Measurements from ENCODE around the gene MYO9B. TPM values are rescaled to one million over a fixed set of nuclear protein-coding genes. Genes with fewer than 3 reads are reported as not detected.

Gene MYO9B
- total and polyA plus RNA-seq, 4 donors, result 44.3 to 121 (median 97.2) TPM

DNA sequence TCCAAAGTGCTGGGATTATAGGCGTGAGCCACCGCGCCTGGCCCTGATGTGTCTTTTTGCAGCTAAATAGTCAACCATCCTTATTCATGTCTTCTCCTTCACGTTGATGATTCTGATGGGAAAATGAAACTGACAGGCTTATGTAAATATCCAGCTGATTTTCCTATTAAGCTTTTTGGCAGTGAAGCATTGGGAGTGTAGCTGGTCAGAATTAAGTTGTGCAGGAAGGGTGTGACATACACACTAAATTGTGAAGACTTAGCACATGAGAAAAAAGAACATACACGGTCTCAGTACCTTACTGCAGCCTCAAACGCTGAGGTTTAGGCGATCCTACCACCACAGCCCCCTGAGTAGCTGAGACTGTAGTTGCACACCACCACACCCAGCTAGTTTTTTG is 89.1 kb downstream of the MYO9B start:
- no peak overlapping the region for H3K9ac ChIP-seq (ENCODE audit: insufficient read depth in 1 of 2, low read length in 2 of 2)
- peaks cover 40 to 54% (median 47%) of the 10 kb centered on the region in 4 donors for H3K36me3 ChIP-seq (ENCODE audit: control insufficient read depth in 4 of 4, insufficient read depth in 4 of 4, low read length in 4 of 4)
- DNase-seq, result no peak
- H3K27me3 ChIP-seq (ENCODE audit: control insufficient read depth in 3 of 3, insufficient read depth in 3 of 3, low read length in 2 of 3), result no peaks in the 10 kb centered on the region
- H3K4me3 ChIP-seq, result no peak overlapping the region
- H3K27ac ChIP-seq (ENCODE audit: low read depth in 1 of 2, low read length in 1 of 2), result no peak overlapping the region
- peaks cover 0 to 3% (median under 1%) of the 10 kb centered on the region in 4 donors for H3K9me3 ChIP-seq (ENCODE audit: control insufficient read depth in 4 of 4, insufficient read depth in 3 of 4, low read length in 3 of 4)
- no peak for ATAC-seq (ENCODE audit: insufficient read depth, low FRiP score)
- TF ChIP-seq, protein P1, sequence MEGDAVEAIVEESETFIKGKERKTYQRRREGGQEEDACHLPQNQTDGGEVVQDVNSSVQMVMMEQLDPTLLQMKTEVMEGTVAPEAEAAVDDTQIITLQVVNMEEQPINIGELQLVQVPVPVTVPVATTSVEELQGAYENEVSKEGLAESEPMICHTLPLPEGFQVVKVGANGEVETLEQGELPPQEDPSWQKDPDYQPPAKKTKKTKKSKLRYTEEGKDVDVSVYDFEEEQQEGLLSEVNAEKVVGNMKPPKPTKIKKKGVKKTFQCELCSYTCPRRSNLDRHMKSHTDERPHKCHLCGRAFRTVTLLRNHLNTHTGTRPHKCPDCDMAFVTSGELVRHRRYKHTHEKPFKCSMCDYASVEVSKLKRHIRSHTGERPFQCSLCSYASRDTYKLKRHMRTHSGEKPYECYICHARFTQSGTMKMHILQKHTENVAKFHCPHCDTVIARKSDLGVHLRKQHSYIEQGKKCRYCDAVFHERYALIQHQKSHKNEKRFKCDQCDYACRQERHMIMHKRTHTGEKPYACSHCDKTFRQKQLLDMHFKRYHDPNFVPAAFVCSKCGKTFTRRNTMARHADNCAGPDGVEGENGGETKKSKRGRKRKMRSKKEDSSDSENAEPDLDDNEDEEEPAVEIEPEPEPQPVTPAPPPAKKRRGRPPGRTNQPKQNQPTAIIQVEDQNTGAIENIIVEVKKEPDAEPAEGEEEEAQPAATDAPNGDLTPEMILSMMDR (IDR thresholded peaks at IDR 0.05; ENCODE audit: control extremely low read depth, extremely low read depth), result no peak
- H3K4me1 ChIP-seq (ENCODE audit: control insufficient read depth in 5 of 5, insufficient read depth in 5 of 5, low read length in 5 of 5), result no peaks in the 10 kb centered on the region
- 71 to 82% methylated on average over 7 of the region's 7 CpGs for WGBS, 2 donors

DNA sequence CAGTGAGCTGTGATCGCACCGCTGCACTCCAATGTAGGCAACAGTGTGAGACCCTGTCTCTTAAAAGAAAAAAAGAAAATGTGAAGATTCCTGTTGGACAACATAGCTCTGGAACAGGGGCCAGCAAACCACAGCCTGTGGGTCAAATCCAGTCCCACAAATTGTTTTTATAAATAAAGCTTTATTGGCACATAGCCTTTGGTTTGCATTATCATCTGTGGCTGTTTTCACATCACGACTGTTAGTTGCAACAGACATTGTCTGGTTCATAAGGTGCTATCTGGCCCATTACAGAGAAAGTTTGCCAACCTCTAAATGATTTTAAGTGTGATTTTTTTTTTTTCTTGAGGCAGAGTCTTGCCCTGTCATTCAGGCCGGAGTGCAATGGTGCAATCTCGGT is 90.1 kb downstream of the MYO9B start:
- no peak overlapping the region for H3K4me3 ChIP-seq
- DNase-seq (no peak), ATAC-seq (ENCODE audit: insufficient read depth, low FRiP score) (no peak)
- 87 to 94% methylated on average over 5 of the region's 5 CpGs for WGBS, 2 donors
- H3K36me3 ChIP-seq (ENCODE audit: control insufficient read depth in 4 of 4, insufficient read depth in 4 of 4, low read length in 4 of 4), result peaks cover 43 to 55% (median 51%) of the 10 kb centered on the region in 4 donors
- H3K9ac ChIP-seq (ENCODE audit: insufficient read depth in 1 of 2, low read length in 2 of 2), result no peak overlapping the region
- H3K9me3 ChIP-seq (ENCODE audit: control insufficient read depth in 4 of 4, insufficient read depth in 3 of 4, low read length in 3 of 4), result peaks cover 0 to 3% (median under 1%) of the 10 kb centered on the region in 4 donors
- no peaks in the 10 kb centered on the region for H3K4me1 ChIP-seq (ENCODE audit: control insufficient read depth in 5 of 5, insufficient read depth in 5 of 5, low read length in 5 of 5)
- no peak overlapping the region for H3K27ac ChIP-seq (ENCODE audit: low read depth in 1 of 2, low read length in 1 of 2)
- H3K27me3 ChIP-seq (ENCODE audit: control insufficient read depth in 3 of 3, insufficient read depth in 3 of 3, low read length in 2 of 3), result no peaks in the 10 kb centered on the region
- TF ChIP-seq, protein P1 (IDR thresholded peaks at IDR 0.05; ENCODE audit: control extremely low read depth, extremely low read depth), result no peak

DNA sequence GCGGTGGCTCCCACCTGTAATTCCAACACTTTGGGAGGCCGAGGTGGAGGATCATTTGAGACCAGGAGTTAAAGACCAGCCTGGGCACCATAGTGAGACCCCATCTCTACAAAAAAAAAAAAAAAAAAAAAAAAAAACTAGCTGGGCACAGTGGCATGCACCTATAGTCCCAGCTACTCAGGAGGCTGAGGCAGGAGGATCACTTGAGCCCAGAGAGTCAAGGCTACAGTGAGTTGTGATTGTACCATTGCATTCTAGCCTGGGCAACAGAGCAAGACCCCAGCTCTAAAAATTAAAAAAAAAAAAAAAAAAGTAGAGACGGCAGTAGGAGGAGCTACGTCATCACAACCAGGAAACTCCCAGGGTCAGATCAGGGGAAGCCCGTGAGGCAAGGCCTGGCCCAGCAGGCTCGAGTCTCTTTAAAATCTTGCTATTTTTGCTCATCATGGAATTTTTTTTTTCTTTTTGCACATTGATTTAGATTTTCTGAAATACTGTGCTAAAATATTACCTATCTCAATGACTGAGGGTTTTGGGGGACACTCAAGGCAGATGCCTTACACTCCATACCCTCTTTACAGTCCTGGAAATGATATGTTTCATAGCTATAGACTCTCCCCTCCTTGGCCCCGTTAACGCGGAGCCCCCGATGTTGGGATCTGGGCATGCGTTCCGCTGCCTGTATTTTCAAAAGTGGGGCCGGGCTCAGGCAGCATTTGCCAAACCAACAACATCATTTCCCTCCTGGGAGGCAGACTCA is 95.1 kb downstream of the MYO9B start:
- H3K36me3 ChIP-seq (ENCODE audit: control insufficient read depth in 4 of 4, insufficient read depth in 4 of 4, low read length in 4 of 4), result peaks cover 22 to 68% (median 42%) of the 10 kb centered on the region in 4 donors

More for the DNA sequence above, 95.1 kb downstream of the MYO9B start:
- no peaks in the 10 kb centered on the region for H3K9me3 ChIP-seq (ENCODE audit: control insufficient read depth in 4 of 4, insufficient read depth in 3 of 4, low read length in 3 of 4)
- TF ChIP-seq, protein P1 (IDR thresholded peaks at IDR 0.05; ENCODE audit: control extremely low read depth, extremely low read depth), result no peak
- H3K27me3 ChIP-seq (ENCODE audit: control insufficient read depth in 3 of 3, insufficient read depth in 3 of 3, low read length in 2 of 3), result no peaks in the 10 kb centered on the region
- ATAC-seq (ENCODE audit: insufficient read depth, low FRiP score) (no peak), DNase-seq (no peak)
- H3K27ac ChIP-seq (ENCODE audit: low read depth in 1 of 2, low read length in 1 of 2), result no peak overlapping the region
- no peaks in the 10 kb centered on the region for H3K4me1 ChIP-seq (ENCODE audit: control insufficient read depth in 5 of 5, insufficient read depth in 5 of 5, low read length in 5 of 5)
- WGBS, 2 donors, result 83 to 88% methylated on average over 13 of the region's 13 CpGs
- no peak overlapping the region for H3K9ac ChIP-seq (ENCODE audit: insufficient read depth in 1 of 2, low read length in 2 of 2)
- no peak overlapping the region for H3K4me3 ChIP-seq
